Psoas muscle (tissue), 8 donors: ENCODE data around the gene MYO7A. TPM values are rescaled to one million over a fixed set of nuclear protein-coding genes. Genes with fewer than 3 reads are reported as not detected.
A peak's percentile ranks its signal among the peaks of the same experiment; 100 is the strongest.

Experiments
- ATAC-seq, 4 donors: fragments of 200-7000 bp; cut with Tn5 transposase; one replicate each; pipeline ENCODE4 v1.9.1; 2020; ENCODE audit warnings: moderate library complexity in 3 of 4, mild to moderate bottlenecking in 2 of 4
- DNase-seq, 2 donors: peaks; one replicate each; pipeline ENCODE4 v3.0.0-alpha.2; 2020
- H3K27ac ChIP-seq: fragments of 200-600 bp; one replicate; pipeline ENCODE4 v1.8.0; 2022
- H3K27me3 ChIP-seq, 3 donors: fragments of 200-600 bp in 1 of 3; one replicate each; pipeline versions ENCODE4 v1.6.1 to v1.8.0; 2013 to 2022; ENCODE audit warnings: low read length in 2 of 3, mild to moderate bottlenecking in 2 of 3, moderate library complexity in 1 of 3; ENCODE audit not compliant: insufficient read depth in 3 of 3
- H3K36me3 ChIP-seq, 2 donors: fragments of 200-600 bp in 1 of 2; one replicate each; pipeline versions ENCODE4 v1.6.1 to v1.8.0; 2013 to 2022; ENCODE audit warnings: low read depth in 1 of 2, mild to moderate bottlenecking in 1 of 2, moderate library complexity in 1 of 2; ENCODE audit not compliant: insufficient read depth in 1 of 2
- H3K4me1 ChIP-seq: fragments of 200-600 bp; one replicate; pipeline ENCODE4 v1.8.0; 2022
- H3K4me3 ChIP-seq: fragments of 200-600 bp; one replicate; pipeline ENCODE4 v1.8.0; 2022; ENCODE audit warnings: mild to moderate bottlenecking
- H3K9me3 ChIP-seq: fragments of 200-600 bp; one replicate; pipeline ENCODE4 v1.8.0; 2022
- CTCF ChIP-seq: fragments of 200-600 bp; IDR thresholded peaks from one replicate; pipeline ENCODE4 v1.8.0; 2022; ENCODE audit warnings: antibody characterized with exemption
- WGBS, 3 donors: extraction: QIAGEN DNeasy Blood & Tissue Kit; methylation state at CpG; one replicate each; pipeline versions ENCODE4 v1.1.6 to v1.1.7; 2013; 5-methylcytosine and 5-hydroxymethylcytosine counted together
- intact Hi-C, 2 donors: fragments of 100-400 bp; cut with DNase I; formaldehyde crosslinking; loops; one replicate each; pipeline versions ENCODE4 v1.11.0 to v1.14.2; 2022
- polyA plus RNA-seq, 3 donors: library from polyadenylated mRNA; stranded (reverse); fragments of 200-250 nt; gene quantifications; one replicate each; pipeline ENCODE4 v1.2.3, GENCODE V29; 2013
- total RNA-seq, 4 donors: library from RNA; stranded (reverse); fragmentation: NEBNext Ultra II Directional in 2 of 4; extraction: Animal tissue kit (Norgen Biotek cat#: 25700) in 2 of 4; gene quantifications; one replicate each; pipeline versions ENCODE4 v1.2.1 to v1.2.4, GENCODE V29; 2021 to 2023
- donor health status: healthy with polysubstance abuse.
- donor health status: DM: no; HTN: no; CAD: no; lungs with moderate emphysema.
- donor health status: Bipolar disorder and iron deficiency.
- donor health status: healthy.
- donor health status: DM: yes; HTN: yes; CAD: no.
- donor health status: DM: no; HTN: no; CAD: no.
- donor health status: DM: no; HTN: no; CAD: no.
- donor health status: DM: yes; HTN: yes; CAD: no.

The MYO7A gene
- total and polyA plus RNA-seq, 7 donors = 0.62 to 3.0 (median 2.3) TPM

GRCh38 chr11:77204754-77205466, 76.9 kb downstream of the MYO7A start:
- no peaks in the 10 kb centered on the region for H3K9me3 ChIP-seq
- no peak for DNase-seq
- intact Hi-C loops = no loop called here
- H3K4me3 ChIP-seq = no peak overlapping the region
- WGBS, 3 donors = 84 to 86% (median 86%) methylated on average over 12 of the region's 12 CpGs
- H3K36me3 ChIP-seq = no peaks in the 10 kb centered on the region
- TF ChIP-seq CTCF = no peak
- no peaks in the 10 kb centered on the region for H3K27me3 ChIP-seq
- no peak overlapping the region for H3K27ac ChIP-seq
- H3K4me1 ChIP-seq = no peaks in the 10 kb centered on the region
- ATAC-seq = no peak

- H3K9me3 ChIP-seq = no peaks in the 10 kb centered on the region
- no peaks in the 10 kb centered on the region for H3K27me3 ChIP-seq
- DNase-seq (peak in 1 of 2 donors; percentile 39), ATAC-seq (no peak)
- no peak for TF ChIP-seq CTCF
- H3K4me1 ChIP-seq = no peaks in the 10 kb centered on the region
- 76 to 81% (median 79%) methylated on average over 27 to 30 of the region's 30 CpGs for WGBS, 3 donors
- H3K27ac ChIP-seq = no peak overlapping the region
- intact Hi-C loops = no loop called here
- no peak overlapping the region for H3K4me3 ChIP-seq
- no peaks in the 10 kb centered on the region for H3K36me3 ChIP-seq
Measured at GRCh38 chr11:77205467-77206263, 77.6 kb downstream of the MYO7A start.

- no peak for DNase-seq
- intact Hi-C loops = no loop called here
- no peak overlapping the region for H3K4me3 ChIP-seq
- 74 to 80% (median 75%) methylated on average over 13 of the region's 13 CpGs for WGBS, 3 donors
- no peaks in the 10 kb centered on the region for H3K36me3 ChIP-seq
- H3K27me3 ChIP-seq = no peaks in the 10 kb centered on the region
- no peaks in the 10 kb centered on the region for H3K4me1 ChIP-seq
- H3K27ac ChIP-seq = no peak overlapping the region
- H3K9me3 ChIP-seq = no peaks in the 10 kb centered on the region
- TF ChIP-seq CTCF = no peak
- no peak for ATAC-seq
Measured at GRCh38 chr11:77206264-77207018, 78.4 kb downstream of the MYO7A start.

GRCh38 chr11:77207019-77207485, 79.0 kb downstream of the MYO7A start:
- H3K4me1 ChIP-seq = no peaks in the 10 kb centered on the region
- H3K27me3 ChIP-seq = no peaks in the 10 kb centered on the region
- H3K27ac ChIP-seq = no peak overlapping the region
- WGBS, 3 donors = 77 to 82% (median 77%) methylated on average over 9 to 10 of the region's 10 CpGs
- TF ChIP-seq CTCF = no peak
- DNase-seq = no peak
- intact Hi-C loops = no loop called here
- no peak overlapping the region for H3K4me3 ChIP-seq
- no peaks in the 10 kb centered on the region for H3K9me3 ChIP-seq
- no peak for ATAC-seq
- no peaks in the 10 kb centered on the region for H3K36me3 ChIP-seq
